ENCODE results near the gene PRKCQ.

DNA sequence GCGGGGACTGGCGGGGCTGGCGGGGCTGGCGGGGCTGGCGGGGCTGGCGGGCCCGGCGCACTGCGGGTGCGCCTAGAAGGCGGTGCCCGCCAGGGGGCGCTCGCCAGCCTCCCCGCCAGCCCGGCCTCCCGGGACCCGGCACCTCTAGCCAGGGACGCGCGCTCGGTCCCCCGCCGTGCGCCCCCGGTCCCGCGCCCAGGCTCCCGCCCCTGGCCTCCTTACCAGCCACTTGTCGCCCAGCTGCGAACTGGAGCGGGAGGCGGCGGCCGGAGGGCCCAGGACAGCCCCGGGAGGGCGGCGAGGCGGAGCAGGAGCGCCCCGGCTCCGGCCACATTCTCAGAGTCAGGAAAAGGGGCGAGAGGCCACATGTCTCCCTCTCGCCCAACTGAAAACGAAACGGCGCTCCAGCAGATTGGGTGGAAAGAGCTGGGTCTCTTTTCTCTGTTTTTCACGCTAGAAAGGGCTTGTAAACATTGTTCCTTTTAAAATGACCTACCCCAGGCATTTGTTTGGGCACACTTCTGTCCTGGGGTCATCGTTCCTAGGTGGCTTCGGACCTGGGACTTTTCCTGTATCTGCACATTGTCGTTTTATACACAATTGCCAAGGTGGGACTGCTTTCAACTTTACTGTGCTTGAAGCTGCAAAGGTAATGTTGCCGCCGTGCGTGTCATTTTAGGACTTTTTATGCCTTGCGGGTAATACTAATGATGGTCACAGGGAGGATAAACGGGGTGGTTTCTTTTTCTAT is 378 bp upstream of the PRKCQ start:
- peak; percentile 57 for TF ChIP-seq CTCF (IDR thresholded peaks at IDR 0.05; ENCODE audit: borderline replicate concordance, extremely low read depth, low read length, poor library complexity, severe bottlenecking)
- TF ChIP-seq EZH2 (IDR thresholded peaks at IDR 0.05; ENCODE audit: borderline replicate concordance, low read depth, low read length, severe bottlenecking) = no peak
